OCI-LY3 (cell line): ENCODE measurements around the gene SCUBE2.

Experiments
- H2AFZ ChIP-seq: fragments of 200-600, 300-600 bp; shearing (Covaris generic); 2 replicates; pipeline ENCODE4 v1.6.0; 2014; ENCODE audit warnings: antibody characterized with exemption, low read depth, low read length
- H3K27ac ChIP-seq: fragments of 200-600, 300-600 bp; sonication (generic); 2 replicates; pipeline ENCODE4 v1.5.1; 2014; ENCODE audit warnings: mild to moderate bottlenecking, low read length, moderate library complexity, mixed read lengths
- H3K27me3 ChIP-seq: fragments of 200-600, 300-600 bp; sonication (generic); 2 replicates; pipeline ENCODE4 v1.6.1; 2014; ENCODE audit warnings: low read depth, low read length, mixed read lengths
- H3K36me3 ChIP-seq: fragments of 200-600, 300-600 bp; sonication (generic); replicated peaks from 2 replicates; pipeline ENCODE3; 2014; ENCODE audit warnings: low read depth, low read length, mixed read lengths
- H3K4me1 ChIP-seq: fragments of 300-600, 200-600 bp; sonication (generic); 2 replicates; pipeline ENCODE4 v1.6.1; 2014; ENCODE audit warnings: low read length, mixed read lengths
- H3K4me2 ChIP-seq: fragments of 200-600, 300-600 bp; sonication (generic); 2 replicates; pipeline ENCODE4 v1.6.1; 2014; ENCODE audit warnings: low read length, mixed read lengths
- H3K4me3 ChIP-seq: fragments of 300-600, 200-600 bp; sonication (generic); 2 replicates; pipeline ENCODE4 v1.5.1; 2014; ENCODE audit warnings: antibody characterized with exemption, mild to moderate bottlenecking, low read length, moderate library complexity
- H3K79me2 ChIP-seq: fragments of 300-600, 200-600 bp; shearing (Covaris generic); 2 replicates; pipeline ENCODE4 v1.6.1; 2014; ENCODE audit warnings: mild to moderate bottlenecking, low read length, mixed read lengths
- H3K9ac ChIP-seq: fragments of 300-600, 200-600 bp; shearing (Covaris generic); 2 replicates; pipeline ENCODE4 v1.6.0; 2014; ENCODE audit warnings: mild to moderate bottlenecking, low read length, moderate library complexity
- H3K9me3 ChIP-seq: fragments of 200-600, 300-600 bp; shearing (Covaris generic); 2 replicates; pipeline ENCODE4 v1.6.1; 2014; ENCODE audit warnings: low read length, mixed read lengths; ENCODE audit not compliant: insufficient read depth
- H4K20me1 ChIP-seq: fragments of 200-600, 300-600 bp; sonication (generic); 2 replicates; pipeline ENCODE4 v1.6.1; 2016; ENCODE audit warnings: low read length, mixed read lengths; ENCODE audit not compliant: insufficient read depth
- EZH2phosphoT487 ChIP-seq: fragments of 200-600 bp; shearing (Covaris generic); IDR thresholded peaks from 2 replicates; pipeline ENCODE4 v1.6.1; 2018; ENCODE audit warnings: antibody characterized with exemption, mixed run types, low read depth
- TF ChIP-seq, protein P1 (sequence below): fragments of 200-600, 300-600 bp; sonication (generic); IDR thresholded peaks from 2 replicates; pipeline ENCODE4 v1.5.1; 2014; ENCODE audit warnings: antibody characterized with exemption, low read length, low read depth

The SCUBE2 gene

DNA sequence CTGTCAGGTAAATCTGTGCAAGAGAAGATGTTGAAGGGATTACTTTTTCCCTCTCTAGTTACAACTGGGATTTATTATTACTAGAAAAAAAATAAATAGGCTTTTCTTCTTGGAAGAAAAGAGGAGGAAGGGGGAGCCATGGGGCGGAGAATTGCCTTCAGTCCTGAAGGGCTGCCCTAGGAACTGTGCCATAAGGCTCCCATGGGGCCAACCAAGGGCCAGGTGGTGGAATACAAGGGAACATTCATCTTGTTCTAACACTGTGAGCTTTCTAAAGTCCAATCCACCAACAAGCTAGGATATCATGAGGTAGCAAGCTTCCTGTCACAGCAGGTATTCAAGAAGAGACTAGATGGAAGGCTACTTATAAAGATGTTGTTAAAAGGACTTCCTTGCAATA is 62.8 kb downstream of the SCUBE2 start:
- Histone ChIP-seq H3K36me3 (no peaks in the 10 kb centered on the region), H3K79me2 (no peaks in the 10 kb centered on the region), H3K4me1 (no peaks in the 10 kb centered on the region), H4K20me1 (no peaks in the 10 kb centered on the region), H3K9me3 (no peaks in the 10 kb centered on the region), H3K4me2 (no peak overlapping the region), H2AFZ (no peak overlapping the region), H3K27me3 (0 out of 2 replicates have a peak, but pooled peaks cover 4% of the 10 kb centered on the region), H3K4me3 (no peak overlapping the region), H3K9ac (no peak overlapping the region), H3K27ac (no peak overlapping the region)
- TF ChIP-seq, protein P1, sequence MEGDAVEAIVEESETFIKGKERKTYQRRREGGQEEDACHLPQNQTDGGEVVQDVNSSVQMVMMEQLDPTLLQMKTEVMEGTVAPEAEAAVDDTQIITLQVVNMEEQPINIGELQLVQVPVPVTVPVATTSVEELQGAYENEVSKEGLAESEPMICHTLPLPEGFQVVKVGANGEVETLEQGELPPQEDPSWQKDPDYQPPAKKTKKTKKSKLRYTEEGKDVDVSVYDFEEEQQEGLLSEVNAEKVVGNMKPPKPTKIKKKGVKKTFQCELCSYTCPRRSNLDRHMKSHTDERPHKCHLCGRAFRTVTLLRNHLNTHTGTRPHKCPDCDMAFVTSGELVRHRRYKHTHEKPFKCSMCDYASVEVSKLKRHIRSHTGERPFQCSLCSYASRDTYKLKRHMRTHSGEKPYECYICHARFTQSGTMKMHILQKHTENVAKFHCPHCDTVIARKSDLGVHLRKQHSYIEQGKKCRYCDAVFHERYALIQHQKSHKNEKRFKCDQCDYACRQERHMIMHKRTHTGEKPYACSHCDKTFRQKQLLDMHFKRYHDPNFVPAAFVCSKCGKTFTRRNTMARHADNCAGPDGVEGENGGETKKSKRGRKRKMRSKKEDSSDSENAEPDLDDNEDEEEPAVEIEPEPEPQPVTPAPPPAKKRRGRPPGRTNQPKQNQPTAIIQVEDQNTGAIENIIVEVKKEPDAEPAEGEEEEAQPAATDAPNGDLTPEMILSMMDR: no peak
- TF ChIP-seq EZH2phosphoT487: no peak

GRCh38 chr11:9025101-9025850 is 66.1 kb downstream of the SCUBE2 start:
- Histone ChIP-seq H2AFZ (no peak overlapping the region), H3K4me3 (no peak overlapping the region), H3K4me1 (no peaks in the 10 kb centered on the region), H3K9me3 (no peaks in the 10 kb centered on the region), H3K36me3 (no peaks in the 10 kb centered on the region), H3K9ac (no peak overlapping the region), H3K4me2 (no peak overlapping the region), H3K27me3 (peaks cover 6% of the 10 kb centered on the region; the same call in 1 of the 2 replicates), H4K20me1 (no peaks in the 10 kb centered on the region), H3K79me2 (no peaks in the 10 kb centered on the region), H3K27ac (no peak overlapping the region)
- TF ChIP-seq, protein P1: no peak
- TF ChIP-seq EZH2phosphoT487: no peak

GRCh38 chr11:9022961-9023680 is 68.3 kb downstream of the SCUBE2 start:
- no peak overlapping the region for H2AFZ ChIP-seq
- H4K20me1 ChIP-seq: no peaks in the 10 kb centered on the region
- H3K27ac ChIP-seq: no peak overlapping the region
- TF ChIP-seq EZH2phosphoT487: no peak
- TF ChIP-seq, protein P1: no peak
- H3K4me3 ChIP-seq: no peak overlapping the region
- no peaks in the 10 kb centered on the region for H3K36me3 ChIP-seq
- H3K27me3 ChIP-seq: peaks cover 6% of the 10 kb centered on the region; the same call in 1 of the 2 replicates
- H3K9ac ChIP-seq: no peak overlapping the region
- H3K9me3 ChIP-seq: no peaks in the 10 kb centered on the region
- peaks cover 1% of the 10 kb centered on the region for H3K4me1 ChIP-seq
- H3K79me2 ChIP-seq: no peaks in the 10 kb centered on the region
- H3K4me2 ChIP-seq: no peak overlapping the region

DNA sequence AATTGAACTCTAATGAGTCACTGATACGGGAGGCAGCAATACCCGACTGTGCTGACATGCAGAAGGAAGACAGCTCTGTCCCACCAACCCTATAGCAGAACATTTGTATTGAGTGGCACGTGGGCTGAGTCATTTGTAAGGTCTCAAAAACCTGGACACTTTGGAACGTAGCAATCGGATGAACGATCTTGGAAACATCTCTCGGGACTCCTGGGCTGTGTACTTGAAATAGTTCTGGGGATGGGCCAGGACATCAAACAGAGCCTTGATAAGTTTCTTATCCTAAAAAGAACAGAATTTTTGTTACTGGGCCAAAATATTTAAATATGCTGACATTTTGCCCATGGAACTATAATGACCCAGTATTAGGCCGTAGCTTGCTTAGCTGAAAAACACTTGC is 70.5 kb downstream of the SCUBE2 start:
- no peaks in the 10 kb centered on the region for H3K9me3 ChIP-seq
- no peak overlapping the region for H2AFZ ChIP-seq
- H3K79me2 ChIP-seq: no peaks in the 10 kb centered on the region
- H3K36me3 ChIP-seq: no peaks in the 10 kb centered on the region
- H4K20me1 ChIP-seq: no peaks in the 10 kb centered on the region
- H3K4me1 ChIP-seq: peaks cover 14% of the 10 kb centered on the region
- TF ChIP-seq, protein P1: no peak
- no peak for TF ChIP-seq EZH2phosphoT487
- H3K9ac ChIP-seq: no peak overlapping the region
- H3K27ac ChIP-seq: no peak overlapping the region
- no peak overlapping the region for H3K4me3 ChIP-seq
- no peak overlapping the region for H3K4me2 ChIP-seq
- H3K27me3 ChIP-seq: peaks cover 6% of the 10 kb centered on the region; the same call in 1 of the 2 replicates
